ENCODE data around the gene LRMDA.

Gene LRMDA

DNA sequence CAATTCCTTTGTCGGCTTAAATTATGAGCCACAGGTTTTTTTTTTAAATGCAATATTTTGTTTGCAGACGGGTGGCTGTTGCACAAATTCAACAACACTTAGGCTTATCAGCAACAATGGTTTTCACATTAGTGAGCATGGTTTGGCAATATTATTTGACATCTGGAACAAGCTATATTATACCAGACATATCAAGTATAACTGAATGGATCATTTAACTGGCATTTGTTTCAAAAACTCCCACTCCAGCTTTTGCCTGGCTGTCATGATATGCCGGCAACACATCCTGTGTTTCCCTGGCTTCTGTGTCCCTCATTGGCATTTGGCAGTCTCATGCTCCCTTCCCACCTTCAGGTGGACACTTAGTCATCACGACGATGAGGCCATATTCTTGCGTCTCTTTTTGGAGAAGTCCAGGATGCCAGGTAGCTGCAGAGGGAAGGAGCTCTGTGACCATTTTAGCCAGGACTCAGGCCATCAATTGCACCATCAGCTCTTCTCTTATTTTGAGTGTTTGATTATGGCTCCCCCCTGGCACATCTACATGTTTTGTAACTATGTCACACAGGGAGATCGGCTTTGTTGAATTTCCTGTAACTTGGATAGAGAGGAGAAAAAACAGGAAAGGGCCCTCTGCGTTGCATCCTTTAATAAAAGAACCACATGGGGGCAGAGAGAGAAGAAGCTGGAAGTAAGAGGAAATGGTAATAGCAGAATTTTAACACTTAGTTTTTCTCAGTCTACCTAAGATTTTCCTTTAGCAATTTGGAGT, 413.9 kb downstream of the LRMDA start:
- no peak overlapping the region for H3K27ac ChIP-seq (ENCODE audit: low read length)

DNA sequence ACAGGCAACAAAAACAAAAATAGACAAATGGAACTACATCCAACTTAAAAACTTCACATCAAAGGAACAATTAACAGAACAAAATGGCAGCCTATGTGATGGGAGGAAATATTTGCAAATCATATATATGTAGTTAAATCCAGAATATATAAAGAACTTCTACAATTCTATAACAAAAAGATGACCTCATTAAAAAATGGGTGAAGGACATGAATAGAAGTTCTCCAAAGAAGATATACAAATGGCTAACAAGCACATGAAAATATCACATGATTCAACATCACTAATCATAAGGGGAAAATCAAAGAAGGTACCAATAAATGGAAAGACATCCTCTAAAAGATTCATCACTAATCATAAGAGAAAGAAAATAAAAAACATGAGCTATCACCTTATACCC, 416.1 kb downstream of the LRMDA start:
- no peaks in the 10 kb centered on the region for H3K9me3 ChIP-seq (ENCODE audit: insufficient read depth, low read length, severe bottlenecking)
- H3K36me3 ChIP-seq (ENCODE audit: insufficient read depth, low read length) = no peaks in the 10 kb centered on the region

More for the DNA sequence above, 413.9 kb downstream of the LRMDA start:
- Histone ChIP-seq H4K20me1 (ENCODE audit: insufficient read depth, low read length) (no peaks in the 10 kb centered on the region; the same call in 1 of the 2 replicates), H3K9me3 (ENCODE audit: insufficient read depth, low read length, severe bottlenecking) (no peaks in the 10 kb centered on the region), H3K4me3 (ENCODE audit: low read depth in 1 of 2, low read length in 2 of 2) (no peak overlapping the region), H2AFZ (ENCODE audit: low read depth, low read length) (no peak overlapping the region), H3K4me1 (ENCODE audit: insufficient read depth, low read length) (no peaks in the 10 kb centered on the region), H3K36me3 (ENCODE audit: insufficient read depth, low read length) (no peaks in the 10 kb centered on the region), H3K4me2 (ENCODE audit: insufficient read depth, low read length) (no peak overlapping the region), H3K9ac (ENCODE audit: low read depth, low read length) (no peak overlapping the region), H3K79me2 (ENCODE audit: insufficient read depth, low read length) (no peaks in the 10 kb centered on the region), H3K27me3 (ENCODE audit: insufficient read depth, low read length, poor library complexity) (peaks cover 11% of the 10 kb centered on the region)
- ATAC-seq (ENCODE audit: insufficient read depth, low read depth) (no peak), DNase-seq (no peak)
- no peak for TF ChIP-seq EZH2 (IDR thresholded peaks at IDR 0.05; ENCODE audit: borderline replicate concordance, low read depth, low read length, severe bottlenecking)
- TF ChIP-seq, protein P1, sequence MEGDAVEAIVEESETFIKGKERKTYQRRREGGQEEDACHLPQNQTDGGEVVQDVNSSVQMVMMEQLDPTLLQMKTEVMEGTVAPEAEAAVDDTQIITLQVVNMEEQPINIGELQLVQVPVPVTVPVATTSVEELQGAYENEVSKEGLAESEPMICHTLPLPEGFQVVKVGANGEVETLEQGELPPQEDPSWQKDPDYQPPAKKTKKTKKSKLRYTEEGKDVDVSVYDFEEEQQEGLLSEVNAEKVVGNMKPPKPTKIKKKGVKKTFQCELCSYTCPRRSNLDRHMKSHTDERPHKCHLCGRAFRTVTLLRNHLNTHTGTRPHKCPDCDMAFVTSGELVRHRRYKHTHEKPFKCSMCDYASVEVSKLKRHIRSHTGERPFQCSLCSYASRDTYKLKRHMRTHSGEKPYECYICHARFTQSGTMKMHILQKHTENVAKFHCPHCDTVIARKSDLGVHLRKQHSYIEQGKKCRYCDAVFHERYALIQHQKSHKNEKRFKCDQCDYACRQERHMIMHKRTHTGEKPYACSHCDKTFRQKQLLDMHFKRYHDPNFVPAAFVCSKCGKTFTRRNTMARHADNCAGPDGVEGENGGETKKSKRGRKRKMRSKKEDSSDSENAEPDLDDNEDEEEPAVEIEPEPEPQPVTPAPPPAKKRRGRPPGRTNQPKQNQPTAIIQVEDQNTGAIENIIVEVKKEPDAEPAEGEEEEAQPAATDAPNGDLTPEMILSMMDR (IDR thresholded peaks at IDR 0.05; ENCODE audit: borderline replicate concordance, extremely low read depth, low read length, poor library complexity, severe bottlenecking) = no peak

GRCh38 chr10:75851580-75852345, 420.3 kb downstream of the LRMDA start:
- H3K36me3 ChIP-seq (ENCODE audit: insufficient read depth, low read length) = no peaks in the 10 kb centered on the region
- no peak overlapping the region for H3K27ac ChIP-seq (ENCODE audit: low read length)
- no peaks in the 10 kb centered on the region for H3K9me3 ChIP-seq (ENCODE audit: insufficient read depth, low read length, severe bottlenecking)
- no peaks in the 10 kb centered on the region for H4K20me1 ChIP-seq (ENCODE audit: insufficient read depth, low read length)
- DNase-seq (no peak), ATAC-seq (ENCODE audit: insufficient read depth, low read depth) (no peak)
- H3K79me2 ChIP-seq (ENCODE audit: insufficient read depth, low read length) = no peaks in the 10 kb centered on the region
- TF ChIP-seq, protein P1 (IDR thresholded peaks at IDR 0.05; ENCODE audit: borderline replicate concordance, extremely low read depth, low read length, poor library complexity, severe bottlenecking) = no peak
- TF ChIP-seq EZH2 (IDR thresholded peaks at IDR 0.05; ENCODE audit: borderline replicate concordance, low read depth, low read length, severe bottlenecking) = no peak
- H2AFZ ChIP-seq (ENCODE audit: low read depth, low read length) = no peak overlapping the region
- H3K9ac ChIP-seq (ENCODE audit: low read depth, low read length) = no peak overlapping the region
- no peak overlapping the region for H3K4me3 ChIP-seq (ENCODE audit: low read depth in 1 of 2, low read length in 2 of 2)
- H3K4me2 ChIP-seq (ENCODE audit: insufficient read depth, low read length) = no peak overlapping the region
- H3K27me3 ChIP-seq (ENCODE audit: insufficient read depth, low read length, poor library complexity) = peaks cover 3% of the 10 kb centered on the region
- H3K4me1 ChIP-seq (ENCODE audit: insufficient read depth, low read length) = no peaks in the 10 kb centered on the region

More for the DNA sequence above, 416.1 kb downstream of the LRMDA start:
- peaks cover 8% of the 10 kb centered on the region for H3K27me3 ChIP-seq (ENCODE audit: insufficient read depth, low read length, poor library complexity)
- H4K20me1 ChIP-seq (ENCODE audit: insufficient read depth, low read length) = no peaks in the 10 kb centered on the region; the same call in 1 of the 2 replicates
- ATAC-seq (ENCODE audit: insufficient read depth, low read depth) (no peak), DNase-seq (no peak)
- TF ChIP-seq, protein P1 (IDR thresholded peaks at IDR 0.05; ENCODE audit: borderline replicate concordance, extremely low read depth, low read length, poor library complexity, severe bottlenecking) = no peak
- TF ChIP-seq EZH2 (IDR thresholded peaks at IDR 0.05; ENCODE audit: borderline replicate concordance, low read depth, low read length, severe bottlenecking) = no peak
- no peak overlapping the region for H3K27ac ChIP-seq (ENCODE audit: low read length)
- no peak overlapping the region for H3K4me3 ChIP-seq (ENCODE audit: low read depth in 1 of 2, low read length in 2 of 2)
- no peak overlapping the region for H2AFZ ChIP-seq (ENCODE audit: low read depth, low read length)
- H3K4me2 ChIP-seq (ENCODE audit: insufficient read depth, low read length) = no peak overlapping the region
- no peaks in the 10 kb centered on the region for H3K79me2 ChIP-seq (ENCODE audit: insufficient read depth, low read length)
- H3K9ac ChIP-seq (ENCODE audit: low read depth, low read length) = no peak overlapping the region
- H3K4me1 ChIP-seq (ENCODE audit: insufficient read depth, low read length) = no peaks in the 10 kb centered on the region

All from DND-41 (cell line).